GM10847 (cell line): ENCODE measurements around the gene IL17RB.

Source experiments
- POLR2A ChIP-seq: IDR thresholded peaks from 2 replicates; pipeline ENCODE4 v1.6.1; 2011; ENCODE audit not compliant: insufficient read length; ENCODE audit errors: extremely low read depth

IL17RB gene

DNA sequence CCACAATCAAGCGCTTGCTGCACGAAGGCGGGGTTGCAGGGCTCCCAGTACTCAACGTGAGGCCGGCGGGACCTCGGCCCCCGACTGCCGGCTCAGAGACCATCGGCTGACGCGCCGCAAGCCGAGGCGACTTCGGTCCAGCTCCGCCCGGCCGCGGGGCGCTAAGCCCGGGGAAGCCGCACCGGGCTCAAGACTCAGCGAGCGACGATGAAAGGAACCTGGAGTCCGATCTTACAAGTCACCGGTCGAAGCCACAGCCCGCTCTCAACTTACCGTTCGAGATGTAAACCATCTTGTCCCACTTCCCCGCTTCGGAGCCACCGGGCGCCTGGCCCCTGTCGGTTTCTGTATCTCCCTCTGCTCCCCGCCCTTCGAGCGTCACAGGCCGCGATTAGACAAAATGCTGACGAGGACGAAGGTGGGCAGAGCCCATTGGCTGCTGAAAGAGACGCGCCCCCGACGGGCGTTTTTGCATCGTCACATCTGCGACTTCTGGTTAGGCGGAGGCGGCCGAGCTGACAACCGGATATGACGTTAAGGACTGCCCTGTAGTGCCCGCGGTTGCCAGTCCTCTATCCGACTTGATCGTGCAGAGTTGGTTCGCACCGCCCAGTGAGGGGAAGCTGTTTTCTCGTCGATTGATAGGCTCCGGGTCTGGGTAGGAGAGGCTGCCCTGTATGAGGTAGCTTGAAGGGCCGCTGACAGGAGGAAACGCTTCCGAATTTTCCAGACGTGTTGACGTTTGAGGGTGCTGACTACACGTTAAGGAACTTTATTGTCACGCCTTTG is 45.3 kb downstream of the IL17RB start, which contains the start of gene SELENOK:
SELENOK (minus strand) TSS at position 363 of the 789 bp plus-strand sequence.
- peak; percentile 90 for TF ChIP-seq POLR2A

- no peak for TF ChIP-seq POLR2A
Measured at GRCh38 chr3:53892286-53892637, 45.9 kb downstream of the IL17RB start.

DNA sequence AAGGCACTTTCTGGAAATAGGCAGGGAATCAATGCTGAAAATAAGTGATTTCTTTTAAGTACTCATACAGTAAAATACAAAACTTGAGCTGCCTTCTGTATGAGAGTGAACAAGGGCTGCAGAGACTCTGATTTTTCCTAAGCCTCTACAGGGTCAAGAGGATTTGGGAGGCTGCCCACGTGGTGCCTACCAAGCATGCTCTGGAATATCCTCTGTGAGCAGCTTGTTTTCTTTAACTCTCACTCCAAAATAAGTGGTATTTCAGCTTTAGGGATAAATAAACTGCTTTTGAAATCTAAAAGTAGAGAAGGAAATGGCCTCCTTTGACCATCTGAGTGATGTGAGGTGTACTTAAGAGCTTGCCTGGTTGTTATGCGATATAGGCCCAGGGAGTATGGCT is 53.4 kb downstream of the IL17RB start:
- TF ChIP-seq POLR2A = no peak

GRCh38 chr3:53900666-53901331 is 54.4 kb downstream of the IL17RB start:
- TF ChIP-seq POLR2A = no peak

GRCh38 chr3:53902067-53902466 is 55.7 kb downstream of the IL17RB start:
- TF ChIP-seq POLR2A = no peak

DNA sequence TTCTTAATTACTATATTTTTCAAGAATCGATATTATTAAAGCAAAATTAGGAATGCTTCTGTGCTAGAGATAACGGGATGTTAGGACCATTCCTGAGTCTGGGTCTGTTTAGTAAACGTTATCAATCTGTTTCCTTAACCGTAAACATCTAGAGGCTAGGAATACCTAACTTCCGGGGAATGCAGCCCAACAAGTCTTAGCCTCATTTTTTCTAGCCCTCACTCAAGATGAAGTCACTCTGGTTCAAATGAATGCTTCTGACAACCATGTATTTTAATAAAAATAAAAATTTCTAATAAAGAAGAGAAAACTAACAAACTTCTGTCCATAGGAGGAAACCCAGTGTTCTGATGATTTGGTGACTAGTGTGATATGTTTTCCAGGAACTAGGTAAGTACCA is 56.3 kb downstream of the IL17RB start:
- TF ChIP-seq POLR2A = no peak

DNA sequence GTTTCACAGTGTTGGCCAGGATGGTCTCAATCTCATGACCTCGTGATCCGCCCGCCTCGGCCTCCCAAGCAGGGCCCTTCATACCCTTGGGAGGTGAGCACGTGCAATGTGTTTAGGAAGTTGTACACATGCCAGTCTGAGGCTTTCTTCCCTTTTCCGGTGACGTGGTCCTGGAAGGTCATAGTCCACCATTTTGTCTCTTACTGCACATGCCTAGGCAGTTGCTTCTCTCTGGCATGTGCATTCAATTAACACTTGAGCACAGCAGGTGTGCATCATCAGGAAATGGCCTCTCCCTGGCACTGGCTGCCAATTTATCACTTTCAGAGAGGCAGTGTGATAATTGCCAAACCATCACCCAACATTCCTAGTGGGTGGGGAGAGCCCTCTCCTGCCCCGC is 67.0 kb downstream of the IL17RB start:
- no peak for TF ChIP-seq POLR2A
